ENCODE results near the gene JAZF1.

- TF ChIP-seq POLR2A (IDR thresholded peaks at IDR 0.05) (no peak), CTCF (IDR thresholded peaks at IDR 0.05) (no peak)
These were observed 175.3 kb downstream of the JAZF1 start for GRCh38 chr7:28005075-28005846.
